Activated T-cell treated with anti-CD3 and anti-CD28 coated beads, Interleukin-2, amount 50 U/mL, for 72 hours (primary cell): ENCODE results near the gene SESTD1. TPM values are rescaled to one million over a fixed set of nuclear protein-coding genes. Genes with fewer than 3 reads are reported as not detected.
"Not testable (repeated sequence)": the region's sequence is repeated elsewhere in the genome, so short reads cannot be mapped to it uniquely, and the experiment has no call there.

Experiments
- ATAC-seq, 2 donors: fragments of 150-1000 bp; cut with Tn5 transposase; replicated peaks in 1 of 2; 2 replicates each; pipeline ENCODE4 v1.10.0; 2021; ENCODE audit warnings: moderate library complexity in 2 of 2, mild to moderate bottlenecking in 1 of 2
- DNase-seq, 2 donors: peaks; one replicate each; pipeline ENCODE4 v3.0.0; 2021 to 2022; ENCODE audit warnings: mixed read lengths in 1 of 2
- H3K27ac Mint-ChIP-seq: one replicate; pipeline ENCODE4 v1.8.0; 2022; ENCODE audit warnings: mild to moderate bottlenecking, moderate library complexity, mixed read lengths
- H3K27me3 Mint-ChIP-seq: one replicate; pipeline ENCODE4 v1.8.0; 2022; ENCODE audit warnings: low read depth, mixed read lengths
- H3K36me3 Mint-ChIP-seq, 2 donors: one replicate each; pipeline ENCODE4 v1.8.0; 2022; ENCODE audit warnings: mixed read lengths in 2 of 2, mild to moderate bottlenecking in 1 of 2; ENCODE audit not compliant: insufficient read depth in 2 of 2
- H3K4me1 Mint-ChIP-seq: one replicate; pipeline ENCODE4 v1.8.0; 2022; ENCODE audit warnings: low read depth, mixed read lengths
- H3K4me3 Mint-ChIP-seq, 2 donors: one replicate each; pipeline ENCODE4 v1.8.0; 2022; ENCODE audit warnings: mild to moderate bottlenecking in 2 of 2, mixed read lengths in 2 of 2, moderate library complexity in 2 of 2
- H3K9me3 Mint-ChIP-seq, 2 donors: one replicate each; pipeline ENCODE4 v1.8.0; 2022; ENCODE audit warnings: mixed read lengths in 2 of 2
- total RNA-seq, 2 donors: library from RNA; stranded (reverse); gene quantifications; one replicate each; pipeline ENCODE4 v1.2.3, GENCODE V29; 2022

Gene SESTD1
- total RNA-seq, 2 donors from 2014 or later = 10.7 to 11.9 TPM

DNA sequence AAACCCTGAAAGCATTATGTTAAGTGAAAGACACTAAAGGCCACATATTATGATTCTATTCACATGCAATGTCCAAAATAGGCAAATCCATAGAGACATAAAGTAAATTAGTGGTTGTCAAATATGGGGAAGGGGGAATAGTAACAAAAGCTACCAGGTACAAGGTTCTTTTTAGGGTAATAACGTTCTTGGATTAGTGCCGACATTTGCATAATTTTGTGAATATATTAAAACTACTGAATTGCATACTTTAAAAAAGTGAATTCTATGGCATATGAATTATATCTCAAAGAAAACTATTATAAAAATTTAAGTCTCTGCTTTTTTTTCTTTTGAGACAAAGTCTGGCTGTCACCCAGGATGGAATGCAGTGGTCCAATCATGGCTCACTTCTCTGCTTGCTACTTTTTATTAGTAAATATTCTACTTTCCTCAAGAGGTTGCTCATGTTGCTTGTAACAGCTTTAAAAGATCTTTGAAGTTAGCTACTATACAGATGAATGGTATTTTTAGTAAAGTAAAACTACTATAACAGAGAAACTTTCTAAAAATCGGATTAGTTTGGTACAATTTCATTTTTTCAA lies 2.5 kb downstream of the SESTD1 start:
- DNase-seq (no peak), ATAC-seq (no peak)
- Mint-ChIP-seq H3K4me3 (no peak overlapping the region), H3K4me1 (peaks cover 24% of the 10 kb centered on the region), H3K9me3 (no peaks in the 10 kb centered on the region), H3K36me3 (peaks cover 3 to 5% of the 10 kb centered on the region in 2 donors), H3K27ac (no peak overlapping the region), H3K27me3 (peaks cover 23% of the 10 kb centered on the region)

DNA sequence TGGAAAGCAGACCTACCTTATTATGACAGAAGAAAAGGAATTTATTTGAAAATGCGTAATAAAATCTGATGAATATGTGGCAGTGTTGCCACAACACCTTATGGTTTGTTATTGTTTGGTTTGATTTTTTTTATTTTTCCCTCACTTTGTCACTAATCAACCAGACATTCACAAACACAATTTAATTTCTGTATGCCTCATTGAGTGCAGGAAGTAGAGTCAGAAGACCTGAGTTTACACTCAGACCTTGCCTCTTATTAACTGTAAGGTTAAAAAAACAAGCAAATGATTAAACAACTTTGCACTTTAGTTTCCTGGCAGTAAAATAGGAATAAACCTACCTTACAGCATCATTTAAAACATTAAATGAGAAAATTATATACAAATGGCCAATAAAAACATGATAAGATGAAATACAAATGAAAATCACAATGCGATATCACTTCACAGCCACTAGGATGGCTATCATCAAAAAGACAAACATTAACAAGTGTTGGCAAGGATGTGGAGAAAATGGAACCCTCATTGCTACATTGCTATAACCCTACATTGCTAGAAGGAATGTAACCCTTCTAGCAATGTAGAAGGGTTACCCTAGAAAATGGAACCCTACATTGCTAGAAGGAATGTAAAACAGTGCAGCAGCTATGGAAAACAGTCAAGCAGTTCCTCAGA lies 3.3 kb downstream of the SESTD1 start:
- Mint-ChIP-seq H3K9me3 (no peaks in the 10 kb centered on the region), H3K4me3 (no peak overlapping the region), H3K4me1 (peaks cover 24% of the 10 kb centered on the region), H3K36me3 (peaks cover 3 to 5% of the 10 kb centered on the region in 2 donors), H3K27me3 (peaks cover 16% of the 10 kb centered on the region), H3K27ac (no peak overlapping the region)
- DNase-seq = no peak
- no peak for ATAC-seq

DNA sequence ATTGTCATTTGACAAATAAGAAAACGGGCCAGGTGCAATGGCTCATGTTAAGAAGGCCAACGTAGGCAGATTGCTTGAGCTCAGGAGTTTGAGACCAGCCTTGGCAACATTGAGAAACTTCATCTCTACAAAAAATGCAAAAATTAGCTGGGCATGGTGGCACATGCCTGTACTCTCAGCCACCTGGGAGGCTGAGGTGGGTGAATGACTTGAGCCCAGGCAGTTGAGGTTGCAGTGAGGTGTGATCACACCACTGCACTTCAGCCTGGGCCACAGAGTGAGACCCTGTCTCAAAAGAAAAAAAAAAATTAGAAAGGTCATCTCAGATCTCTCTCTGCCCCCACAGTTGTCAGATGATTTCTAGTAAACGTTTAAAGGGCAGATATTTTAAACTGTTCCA lies 4.4 kb downstream of the SESTD1 start:
- DNase-seq = no peak
- H3K27ac Mint-ChIP-seq = no peak overlapping the region
- no peak for ATAC-seq

DNA sequence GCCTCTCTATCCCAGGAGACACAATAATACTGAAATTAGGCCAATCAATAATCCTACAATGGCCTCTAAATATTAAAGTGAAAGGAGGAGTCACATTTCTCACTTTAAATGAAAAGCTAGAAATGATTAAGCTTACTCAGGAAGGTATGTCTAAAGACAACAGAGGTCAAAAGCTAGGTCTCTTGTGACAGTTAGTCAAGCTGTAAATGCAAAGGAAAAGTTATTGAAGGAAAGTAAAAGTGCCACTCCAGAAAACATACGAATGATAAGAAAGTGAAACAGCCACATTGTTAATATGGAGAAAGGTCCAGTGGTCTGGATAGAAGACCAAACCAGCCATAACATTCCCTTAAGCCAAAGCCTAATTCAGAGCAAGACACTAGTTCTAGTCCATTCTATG lies 9.5 kb downstream of the SESTD1 start:
- no peak overlapping the region for H3K4me3 Mint-ChIP-seq
- no peak for DNase-seq
- ATAC-seq = peak in 1 of 2 donors; percentile 21
- peaks cover 37% of the 10 kb centered on the region for H3K4me1 Mint-ChIP-seq
- peaks cover 6% of the 10 kb centered on the region for H3K27me3 Mint-ChIP-seq
- H3K9me3 Mint-ChIP-seq = no peaks in the 10 kb centered on the region
- H3K27ac Mint-ChIP-seq = no peak overlapping the region
- H3K36me3 Mint-ChIP-seq = peaks cover under 1 to 2% of the 10 kb centered on the region in 2 donors

More for the DNA sequence above, 4.4 kb downstream of the SESTD1 start:
- no peak overlapping the region for H3K4me3 Mint-ChIP-seq
- H3K4me1 Mint-ChIP-seq = peaks cover 17% of the 10 kb centered on the region
- peaks cover 5% of the 10 kb centered on the region in 2 donors for H3K36me3 Mint-ChIP-seq
- peaks cover 10% of the 10 kb centered on the region for H3K27me3 Mint-ChIP-seq
- H3K9me3 Mint-ChIP-seq = no peaks in the 10 kb centered on the region

DNA sequence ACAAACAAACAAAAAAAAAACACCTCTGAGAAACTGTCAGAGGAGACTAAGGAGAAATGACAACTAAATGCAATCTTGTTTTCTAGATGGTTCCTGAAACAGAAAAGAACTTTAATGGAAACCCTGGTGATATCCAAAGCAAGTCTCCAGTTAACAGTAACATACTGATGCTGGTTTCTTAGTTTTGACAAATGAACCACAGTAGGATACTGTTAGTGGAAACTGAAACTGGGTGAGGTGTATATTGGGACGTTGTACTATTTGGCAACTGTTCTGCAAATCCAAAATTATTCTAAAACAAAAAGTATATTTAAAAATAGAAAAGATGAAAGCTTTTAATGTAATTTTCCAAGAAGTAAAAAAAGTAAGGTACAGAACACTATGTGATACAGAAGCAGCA lies 11.4 kb downstream of the SESTD1 start:
- peak in 1 of 2 donors; percentile 44 for ATAC-seq
- Mint-ChIP-seq H3K4me1 (peaks cover 45% of the 10 kb centered on the region), H3K9me3 (no peaks in the 10 kb centered on the region), H3K27ac (peak overlapping the region; percentile 39), H3K4me3 (peak overlapping the region; percentile 3 to 11), H3K27me3 (peaks cover 6% of the 10 kb centered on the region), H3K36me3 (peaks cover 2 to 3% of the 10 kb centered on the region in 2 donors)
- no peak for DNase-seq

DNA sequence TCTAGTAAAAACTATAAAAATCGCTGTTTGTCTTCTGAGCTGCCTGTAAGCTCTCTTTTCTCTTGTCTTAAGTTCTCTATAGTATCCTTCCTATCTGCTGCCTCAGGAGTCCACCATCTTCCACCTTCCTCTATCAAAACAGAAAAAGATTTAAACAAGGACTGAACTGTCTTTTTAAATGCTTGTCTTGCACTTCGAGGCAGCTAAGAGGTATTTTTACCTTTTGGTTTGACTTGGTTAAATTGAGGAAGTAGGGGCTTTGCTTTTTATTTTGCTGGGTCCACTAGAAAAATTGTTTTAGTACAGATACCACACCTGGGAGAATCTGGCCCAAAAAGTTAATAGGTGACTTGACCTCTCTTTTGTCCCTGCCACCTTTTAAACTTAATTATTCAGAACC lies 12.2 kb downstream of the SESTD1 start:
- no peak overlapping the region for H3K27ac Mint-ChIP-seq
- peaks cover 6% of the 10 kb centered on the region for H3K27me3 Mint-ChIP-seq
- H3K4me1 Mint-ChIP-seq = peaks cover 45% of the 10 kb centered on the region
- no peak for ATAC-seq
- no peak for DNase-seq
- peaks cover 2 to 3% of the 10 kb centered on the region in 2 donors for H3K36me3 Mint-ChIP-seq
- no peak overlapping the region for H3K4me3 Mint-ChIP-seq
- H3K9me3 Mint-ChIP-seq = no peaks in the 10 kb centered on the region

DNA sequence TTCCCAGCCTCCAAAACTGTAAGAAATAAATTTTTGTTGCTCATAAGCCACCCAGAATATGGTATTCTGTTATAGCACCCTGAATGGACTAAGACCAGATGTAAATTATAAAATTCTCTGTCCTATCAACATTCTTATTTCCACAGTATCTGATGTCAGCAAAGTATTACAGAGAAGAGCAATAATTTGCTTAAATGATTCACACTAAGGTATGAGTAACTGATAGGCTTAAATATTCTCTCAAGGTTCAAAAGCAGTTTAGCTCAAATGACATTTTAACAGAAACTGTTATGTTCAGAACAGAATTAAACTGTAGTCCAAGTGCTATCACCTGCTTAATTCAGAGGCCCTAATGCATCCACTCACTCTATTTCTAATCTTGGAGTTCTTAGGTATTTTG lies 12.8 kb downstream of the SESTD1 start:
- peaks cover 6% of the 10 kb centered on the region for H3K27me3 Mint-ChIP-seq
- DNase-seq (no peak), ATAC-seq (no peak)
- peaks cover 2 to 3% of the 10 kb centered on the region in 2 donors for H3K36me3 Mint-ChIP-seq
- no peaks in the 10 kb centered on the region for H3K9me3 Mint-ChIP-seq
- peaks cover 45% of the 10 kb centered on the region for H3K4me1 Mint-ChIP-seq
- H3K4me3 Mint-ChIP-seq = no peak overlapping the region
- H3K27ac Mint-ChIP-seq = no peak overlapping the region

DNA sequence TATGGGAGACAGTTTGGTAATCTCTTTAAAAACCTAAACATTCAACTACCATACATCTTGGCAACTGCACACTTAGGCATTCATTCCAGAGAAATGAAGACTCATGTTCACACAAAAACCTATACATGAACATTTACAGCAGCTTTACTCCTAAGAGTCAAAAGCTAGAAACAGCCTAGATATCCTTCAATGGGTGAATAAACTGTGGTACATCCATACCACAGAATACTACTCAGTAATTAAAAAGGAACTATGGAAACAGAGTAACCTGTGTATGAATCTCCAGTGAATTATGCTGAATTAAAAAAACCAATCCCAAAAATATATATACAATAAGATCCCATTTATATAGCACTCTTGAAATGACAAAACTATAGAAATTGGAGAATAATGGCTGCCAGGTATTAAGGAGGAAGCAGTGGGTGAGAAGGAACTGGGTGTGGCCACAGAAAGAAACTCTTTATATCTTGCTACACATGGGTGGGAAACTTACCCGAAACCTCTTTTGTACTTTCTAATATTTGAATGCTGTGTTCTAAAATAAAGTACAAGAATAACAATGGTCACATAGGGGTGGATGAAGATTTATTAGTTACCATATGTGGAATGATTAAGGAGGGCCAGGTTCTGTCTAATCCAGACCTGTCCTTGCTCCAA lies 13.7 kb downstream of the SESTD1 start:
- H3K27me3 Mint-ChIP-seq = peaks cover 2% of the 10 kb centered on the region
- no peak for ATAC-seq
- peaks cover 0 to 3% of the 10 kb centered on the region in 2 donors for H3K36me3 Mint-ChIP-seq
- no peaks in the 10 kb centered on the region for H3K9me3 Mint-ChIP-seq
- no peak for DNase-seq
- peaks cover 45% of the 10 kb centered on the region for H3K4me1 Mint-ChIP-seq
- no peak overlapping the region for H3K27ac Mint-ChIP-seq
- H3K4me3 Mint-ChIP-seq = no peak overlapping the region

DNA sequence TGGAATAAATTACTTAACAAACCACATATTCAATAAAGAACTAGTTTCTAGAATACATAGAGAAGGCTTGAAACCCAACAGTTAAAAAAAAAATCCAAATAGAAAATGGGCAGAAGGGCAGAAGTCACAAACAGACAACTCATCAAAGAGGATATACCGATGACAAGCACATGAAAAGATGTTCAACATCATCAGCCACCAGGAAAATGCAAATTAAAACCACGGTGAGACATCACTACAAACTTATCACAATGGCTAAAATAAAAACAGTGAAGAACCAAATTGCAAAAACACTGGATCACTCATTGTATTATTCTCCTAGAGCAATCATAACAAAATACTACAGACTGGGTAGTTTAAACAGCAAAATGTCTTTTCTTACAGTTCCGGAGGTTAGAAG lies 14.5 kb downstream of the SESTD1 start:
- Mint-ChIP-seq H3K4me1 (peaks cover 42% of the 10 kb centered on the region), H3K27me3 (no peaks in the 10 kb centered on the region), H3K27ac (no peak overlapping the region), H3K36me3 (peaks cover 0 to 3% of the 10 kb centered on the region in 2 donors), H3K4me3 (no peak overlapping the region), H3K9me3 (no peaks in the 10 kb centered on the region)
- peak; percentile 79 to 81 for ATAC-seq
- DNase-seq = no peak

DNA sequence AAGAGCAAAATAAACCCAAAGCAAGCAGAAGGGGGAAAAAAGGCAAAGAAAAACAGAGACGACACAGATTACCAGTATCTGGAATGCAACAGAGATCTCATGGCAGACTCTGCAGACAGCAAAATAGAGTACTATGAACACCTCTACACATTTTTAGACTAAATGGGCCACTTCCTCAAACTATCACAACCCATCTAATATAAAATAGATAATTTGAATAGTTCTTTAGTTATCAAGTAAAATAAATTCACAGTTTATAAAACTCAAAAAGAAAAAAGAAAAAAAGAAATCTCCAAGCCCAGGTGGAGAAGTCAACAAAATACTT lies 16.6 kb downstream of the SESTD1 start:
- H3K27me3 Mint-ChIP-seq = no peaks in the 10 kb centered on the region
- ATAC-seq (no peak), DNase-seq (no peak)
- H3K36me3 Mint-ChIP-seq = peaks cover 0 to 3% of the 10 kb centered on the region in 2 donors
- no peaks in the 10 kb centered on the region for H3K9me3 Mint-ChIP-seq
- peak overlapping the region in 1 of 2 donors; percentile 76 for H3K4me3 Mint-ChIP-seq
- peaks cover 34% of the 10 kb centered on the region for H3K4me1 Mint-ChIP-seq
- no peak overlapping the region for H3K27ac Mint-ChIP-seq

DNA sequence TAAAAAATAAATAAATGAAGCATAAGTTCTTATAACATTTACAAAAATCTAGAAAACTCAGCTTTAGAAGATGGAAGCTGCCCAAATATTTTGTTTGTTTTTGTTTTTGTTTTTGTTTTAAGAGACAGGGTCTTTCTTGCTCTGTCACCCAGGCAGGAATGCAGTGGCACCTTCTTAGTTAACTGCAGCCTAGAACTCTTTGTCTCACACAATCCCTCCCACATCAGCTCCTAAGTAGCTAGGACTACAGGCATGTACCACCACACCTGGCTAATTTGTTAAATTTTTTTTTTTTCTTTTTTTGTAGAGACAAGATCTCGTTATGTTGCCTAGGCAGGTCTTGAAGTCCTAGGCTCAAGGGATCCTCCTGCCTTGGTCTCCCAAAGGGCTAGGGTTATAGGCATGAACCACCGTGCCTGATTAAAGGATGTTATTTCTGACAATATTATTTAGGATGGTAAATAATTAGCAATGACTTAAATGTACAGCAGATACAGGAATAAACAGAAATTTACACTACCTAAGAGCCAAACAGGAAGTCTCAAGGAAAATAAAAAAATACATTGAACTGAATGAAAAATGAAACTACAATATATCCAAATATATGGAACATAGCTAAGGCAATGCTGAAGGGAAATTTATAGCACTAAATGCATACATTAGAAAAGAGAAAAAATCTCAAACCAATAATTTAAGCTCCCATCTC lies 17.2 kb downstream of the SESTD1 start:
- no peaks in the 10 kb centered on the region for H3K27me3 Mint-ChIP-seq

DNA sequence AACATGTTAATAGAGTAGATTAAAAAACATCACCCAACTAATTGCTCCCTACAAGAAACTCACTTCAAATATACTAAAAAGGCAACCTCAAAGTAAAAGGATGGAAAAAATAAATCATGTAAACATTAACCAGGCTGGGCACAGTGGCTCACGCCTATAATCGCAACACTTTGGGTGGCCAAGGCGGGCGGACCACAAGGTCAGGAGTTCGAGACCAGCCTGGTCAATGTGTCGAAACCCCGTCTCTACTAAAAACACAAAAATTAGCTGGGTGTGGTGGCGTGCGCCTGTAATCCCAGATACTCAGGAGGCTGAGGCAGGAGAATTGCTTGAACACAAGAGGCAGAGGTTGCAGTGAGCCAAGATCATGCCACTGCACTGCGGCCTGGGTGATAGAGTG lies 18.8 kb downstream of the SESTD1 start:
- H3K9me3 Mint-ChIP-seq, H3K36me3 Mint-ChIP-seq, H3K4me3 Mint-ChIP-seq, H3K27ac Mint-ChIP-seq, H3K27me3 Mint-ChIP-seq, DNase-seq, ATAC-seq: not testable (repeated sequence)
- H3K4me1 Mint-ChIP-seq = peaks cover 16% of the 10 kb centered on the region

More for the DNA sequence above, 17.2 kb downstream of the SESTD1 start:
- Mint-ChIP-seq H3K9me3 (no peaks in the 10 kb centered on the region), H3K36me3 (peaks cover 0 to 3% of the 10 kb centered on the region in 2 donors), H3K27ac (no peak overlapping the region), H3K4me1 (peaks cover 29% of the 10 kb centered on the region), H3K4me3 (peak overlapping the region in 1 of 2 donors; percentile 76)
- DNase-seq (no peak), ATAC-seq (no peak)

DNA sequence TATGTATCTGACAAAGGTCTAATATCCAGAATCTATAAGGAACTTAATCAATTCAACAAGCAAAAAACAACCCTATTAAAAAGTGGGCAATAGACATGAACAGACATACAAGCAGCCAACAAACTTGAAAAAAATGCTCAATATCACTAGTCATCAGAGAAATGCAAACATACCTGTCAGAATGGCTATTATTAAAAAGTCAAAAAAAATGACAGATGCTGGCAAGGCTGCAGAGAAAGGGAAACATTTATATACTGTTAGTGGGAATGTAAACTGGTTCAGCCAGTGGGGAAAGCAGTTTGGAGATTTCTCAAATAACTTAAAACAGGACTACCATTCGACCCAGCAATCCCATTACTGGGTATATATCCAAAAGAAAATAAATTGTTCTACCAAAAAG lies 21.6 kb downstream of the SESTD1 start:
- Mint-ChIP-seq H3K36me3 (no peaks in the 10 kb centered on the region), H3K9me3 (no peaks in the 10 kb centered on the region), H3K4me1 (peaks cover 25% of the 10 kb centered on the region), H3K4me3 (no peak overlapping the region), H3K27ac (no peak overlapping the region), H3K27me3 (no peaks in the 10 kb centered on the region)
- DNase-seq = no peak
- no peak for ATAC-seq
